AG04449 (cell line): ENCODE data around the gene NCKAP5L.

Source experiments
- CTCF ChIA-PET: fragments of 350-600 bp; formaldehyde crosslinking; extraction: SDS; loops from one replicate; lab custom pipeline; 2021; ENCODE audit warnings: antibody characterized with exemption; lab: Yijun Ruan, JAX
- POLR2A ChIA-PET: fragments of 400-600, 350-600 bp; formaldehyde crosslinking; extraction: SDS; loops from one replicate; lab custom pipeline; 2020; ENCODE audit warnings: antibody characterized with exemption, inconsistent platforms; lab: Yijun Ruan, JAX
- DNase-seq: peaks from one replicate; pipeline ENCODE4 v3.0.0-alpha.2; 2010; ENCODE audit warnings: low read depth, low spot score
- H3K4me3 ChIP-seq: 2 replicates; pipeline ENCODE4 v1.5.1; 2011; ENCODE audit warnings: low read depth, mild to moderate bottlenecking, control low read depth, low read length
- CTCF ChIP-seq: IDR thresholded peaks from one replicate; pipeline ENCODE4 v1.5.1; 2011; ENCODE audit warnings: mild to moderate bottlenecking, moderate library complexity, low read length, control low read depth, inconsistent platforms; ENCODE audit not compliant: insufficient read depth; ENCODE audit errors: missing control alignments

The NCKAP5L gene

GRCh38 chr12:49842519-49843352, 14.5 kb upstream of the NCKAP5L start, which contains the start of gene BCDIN3D:
BCDIN3D (minus strand) TSS chr12:49843106; CDS start chr12:49843087, 19 bp downstream.
- ChIA-PET CTCF (interaction anchor here (0.6 to 8.6 kb wide), 7 partner anchors 14 to 124 kb away, joined by 3 to 78 read pairs (median 6); partner anchors contain the start of gene NCKAP5L), POLR2A (interaction anchor here (0.6 to 2.1 kb wide), 4 partner anchors 16 to 102 kb away, joined by 3 to 25 read pairs (median 3); partner anchors contain the start of genes NCKAP5L and TMBIM6)
- TF ChIP-seq CTCF: no peak
- peak within 1 kb of the TSS; percentile 86 for H3K4me3 ChIP-seq
- peak; percentile 29 for DNase-seq

- ChIA-PET POLR2A (interaction anchor here (1.1 to 1.2 kb wide), 2 partner anchors 11 to 97 kb away, joined by 3 to 4 read pairs; partner anchors contain the start of gene NCKAP5L), CTCF (interaction anchor here (0.6 to 8.6 kb wide), 29 partner anchors 9 to 216 kb away, joined by 3 to 98 read pairs (median 7); partner anchors contain the start of gene NCKAP5L)
- H3K4me3 ChIP-seq: no peak overlapping the region
- DNase-seq: no peak
- TF ChIP-seq CTCF: peak; percentile 66
Measured at GRCh38 chr12:49838973-49839633, 10.9 kb upstream of the NCKAP5L start.

- DNase-seq: peak; percentile 37
- ChIA-PET POLR2A (no interaction called here), CTCF (interaction anchor here (1.5 to 9.4 kb wide), 3 partner anchors 7 to 55 kb away, joined by 8 to 61 read pairs (median 16); no protein-coding TSS in a partner anchor)
- no peak overlapping the region for H3K4me3 ChIP-seq
- TF ChIP-seq CTCF: no peak
Measured at GRCh38 chr12:49832836-49833421, 4.7 kb upstream of the NCKAP5L start.

- POLR2A ChIA-PET: no interaction called here
- H3K4me3 ChIP-seq: no peak overlapping the region
- no peak for DNase-seq
- CTCF ChIA-PET: interaction anchor here (1.0 to 9.4 kb wide), 6 partner anchors 8 to 239 kb away, joined by 3 to 61 read pairs (median 6); partner anchors contain the start of gene TMBIM6
- no peak for TF ChIP-seq CTCF
Measured at GRCh38 chr12:49831717-49832116, 3.5 kb upstream of the NCKAP5L start.

GRCh38 chr12:49827401-49828099, 663 bp downstream of the NCKAP5L start:
- ChIA-PET CTCF (interaction anchor here (0.8 to 9.4 kb wide), 7 partner anchors 13 to 140 kb away, joined by 3 to 61 read pairs (median 6); no protein-coding TSS in a partner anchor), POLR2A (interaction anchor here (0.6 to 4.9 kb wide), 8 partner anchors 9 to 86 kb away, joined by 3 to 25 read pairs (median 4); partner anchors contain the start of genes BCDIN3D and TMBIM6)
- DNase-seq: no peak
- no peak for TF ChIP-seq CTCF
- peak overlapping the region; percentile 87 for H3K4me3 ChIP-seq
